Endothelial cell of umbilical vein (primary cell): ENCODE data around the gene MORC1. TPM values are rescaled to one million over a fixed set of nuclear protein-coding genes. Genes with fewer than 3 reads are reported as not detected.

Experiments used
- BruUV-seq: library from RNA; stranded (reverse); fragments of 400-500 nt; replicated peaks from 2 replicates; lab custom pipeline; 2021; lab: Mats Ljungman, UMichigan
- CTCF ChIA-PET: fragments of 300-600, 350-600 bp; sonication (Branson Sonifier 250); formaldehyde crosslinking; loops from one replicate; lab custom pipeline; 2021; ENCODE audit warnings: antibody characterized with exemption, inconsistent platforms; lab: Charles Lee
- POLR2A ChIA-PET: fragments of 300-600, 350-600 bp; sonication (Branson Sonifier 250); formaldehyde crosslinking; loops from one replicate; lab custom pipeline; 2021; ENCODE audit warnings: antibody characterized with exemption, inconsistent platforms; lab: Charles Lee
- DNase-seq: peaks from one replicate; pipeline ENCODE4 v3.0.0-alpha.2; 2011; ENCODE audit warnings: low read depth, low spot score
- FAIRE-seq: peaks from 2 replicates; lab custom pipeline; 2011; peaks lifted over from hg19 to GRCh38; lab: Jason Lieb, UNC
- H2AFZ ChIP-seq: 2 replicates; pipeline ENCODE4 v1.6.0; 2012; ENCODE audit warnings: low read depth, low read length, control low read depth, inconsistent platforms
- H3K27ac ChIP-seq: 2 replicates; pipeline ENCODE4 v1.5.1; 2011; ENCODE audit warnings: low read depth, mild to moderate bottlenecking, control low read depth, low read length, moderate library complexity; ENCODE audit not compliant: insufficient read depth
- H3K27me3 ChIP-seq, 2 experiments: 2 replicates each; pipeline versions ENCODE4 v1.6.0 to v1.6.1; 2011; ENCODE audit warnings: low read length in 2 of 2, mixed read lengths in 1 of 2; ENCODE audit not compliant: control insufficient read depth in 2 of 2, insufficient read depth in 2 of 2
- H3K36me3 ChIP-seq, 2 experiments: 2 replicates in 1 of 2; 3 replicates in 1 of 2; pipeline ENCODE4 v1.5.1; 2011; ENCODE audit warnings: low read length in 2 of 2, mild to moderate bottlenecking in 1 of 2, moderate library complexity in 1 of 2; ENCODE audit not compliant: control insufficient read depth in 2 of 2, insufficient read depth in 2 of 2; ENCODE audit errors: extremely low read depth in 1 of 2
- H3K4me1 ChIP-seq: 3 replicates; pipeline ENCODE4 v1.5.1; 2011; ENCODE audit warnings: mild to moderate bottlenecking, low read length; ENCODE audit not compliant: control insufficient read depth, insufficient read depth; ENCODE audit errors: extremely low read depth
- H3K4me2 ChIP-seq: 2 replicates; pipeline ENCODE4 v1.6.1; 2011; ENCODE audit warnings: low read length, control low read depth, mixed read lengths; ENCODE audit not compliant: insufficient read depth
- H3K4me3 ChIP-seq, 3 experiments: fragments of 200-600 bp in 1 of 3; sonication (generic), shearing (Covaris generic) in 1 of 3; replicated peaks in 1 of 3; 2 replicates each; pipeline ENCODE4 v1.5.1; 2011 to 2016; ENCODE audit warnings: control low read depth in 3 of 3, low read length in 3 of 3, mild to moderate bottlenecking in 2 of 3, inconsistent platforms in 1 of 3, low read depth in 1 of 3, moderate library complexity in 1 of 3; ENCODE audit not compliant: insufficient read depth in 1 of 3
- H3K79me2 ChIP-seq: 2 replicates; pipeline ENCODE4 v1.6.0; 2012; ENCODE audit warnings: low read length, inconsistent platforms; ENCODE audit not compliant: control insufficient read depth, insufficient read depth
- H3K9ac ChIP-seq: replicated peaks from 2 replicates; pipeline ENCODE3; 2011; ENCODE audit warnings: low read length, control low read depth; ENCODE audit not compliant: insufficient read depth; ENCODE audit errors: extremely low read depth
- H3K9me1 ChIP-seq: replicated peaks from 3 replicates; pipeline ENCODE4 v1.6.0; 2011; ENCODE audit warnings: mild to moderate bottlenecking, low read length; ENCODE audit not compliant: control insufficient read depth, insufficient read depth; ENCODE audit errors: extremely low read depth
- H3K9me3 ChIP-seq: replicated peaks from 2 replicates; pipeline ENCODE4 v1.5.1; 2012; ENCODE audit warnings: low read length, inconsistent platforms; ENCODE audit not compliant: control insufficient read depth, insufficient read depth
- H4K20me1 ChIP-seq: replicated peaks from 2 replicates; pipeline ENCODE3; 2011; ENCODE audit warnings: mild to moderate bottlenecking, low read length; ENCODE audit not compliant: control insufficient read depth, insufficient read depth; ENCODE audit errors: extremely low read depth
- CTCF ChIP-seq, 2 donors: IDR thresholded peaks; 1 replicate in 1 of 2; 2 replicates in 1 of 2; pipeline ENCODE4 v1.5.1; 2011; ENCODE audit warnings: low read length in 2 of 2, mild to moderate bottlenecking in 2 of 2, moderate library complexity in 2 of 2, control low read depth in 1 of 2, inconsistent platforms in 1 of 2, low read depth in 1 of 2; ENCODE audit not compliant: insufficient read depth in 1 of 2; ENCODE audit errors: extremely low read depth in 1 of 2
- EZH2 ChIP-seq: IDR thresholded peaks from 2 replicates; pipeline ENCODE4 v1.6.1; 2012; ENCODE audit warnings: borderline replicate concordance, low read depth, mild to moderate bottlenecking, moderate library complexity, low read length, inconsistent platforms; ENCODE audit not compliant: severe bottlenecking
- FOS ChIP-seq: IDR thresholded peaks from 2 replicates; pipeline ENCODE4 v1.6.1; 2011; ENCODE audit warnings: mild to moderate bottlenecking, low read length, moderate library complexity, borderline replicate concordance; ENCODE audit not compliant: insufficient read depth
- GATA2 ChIP-seq: IDR thresholded peaks from 2 replicates; pipeline ENCODE4 v1.7.0; 2011; ENCODE audit warnings: low read depth, mild to moderate bottlenecking, moderate library complexity, mixed read lengths, low read length; ENCODE audit not compliant: insufficient read length, insufficient read depth
- JUN ChIP-seq: IDR thresholded peaks from 2 replicates; pipeline ENCODE4 v1.6.1; 2011; ENCODE audit warnings: borderline replicate concordance, low read depth; ENCODE audit not compliant: insufficient read length, insufficient read depth
- MAX ChIP-seq: IDR thresholded peaks from 2 replicates; pipeline ENCODE4 v1.6.1; 2011; ENCODE audit not compliant: insufficient read depth, insufficient read length
- MYC ChIP-seq: IDR thresholded peaks from one replicate; pipeline ENCODE4 v1.6.1; 2011; ENCODE audit warnings: mild to moderate bottlenecking, low read depth, low read length
- POLR2A ChIP-seq: IDR thresholded peaks from 2 replicates; pipeline ENCODE4 v1.6.1; 2012; ENCODE audit warnings: low read depth, mild to moderate bottlenecking, control low read depth, low read length
- POLR2AphosphoS5 ChIP-seq: IDR thresholded peaks from 2 replicates; pipeline ENCODE4 v1.6.1; 2012; ENCODE audit warnings: low read depth, mild to moderate bottlenecking, control low read depth, low read length, moderate library complexity; ENCODE audit not compliant: insufficient read depth
- dilution Hi-C: fragments of 300-500 bp; cut with MboI; formaldehyde crosslinking; loops from one replicate; pipeline ENCODE4 v1.15.0; 2019; ENCODE audit warnings: low sequenced_read_pairs; ENCODE audit not compliant: extremely low pct_ligation_motif_present
- intact Hi-C: fragments of 100-400 bp; cut with micrococcal nuclease; formaldehyde crosslinking; loops from one replicate; pipeline ENCODE4 v1.10.0; 2022
- polyA plus RNA-seq, 4 experiments: library from polyadenylated mRNA; depleted of rRNA in 3 of 4; stranded (reverse) in 3 of 4; unstranded in 1 of 4; fragments of >200 nt; gene quantifications; 2 replicates each; pipeline versions ENCODE4 v1.2.1 to v1.2.3, GENCODE V29; 2011 to 2012; ENCODE audit warnings: missing spikeins in 1 of 4
- total RNA-seq: library from RNA; stranded (reverse); gene quantifications from 2 replicates; pipeline ENCODE4 v1.2.3, GENCODE V29; 2021

MORC1 gene
- total and polyA plus RNA-seq, 2 donors (not counting 3 experiments of a cell fraction or from before 2014, with no cell fraction given), result not detected

GRCh38 chr3:109149078-109149477 lies 31.1 kb upstream of the MORC1 start:
- Histone ChIP-seq H3K4me1 (no peaks in the 10 kb centered on the region), H3K9me3 (no peaks in the 10 kb centered on the region), H3K27ac (no peak overlapping the region), H4K20me1 (no peaks in the 10 kb centered on the region), H3K9me1 (no peaks in the 10 kb centered on the region), H3K36me3 (no peaks in the 10 kb centered on the region), H2AFZ (no peak overlapping the region), H3K27me3 (no peaks in the 10 kb centered on the region), H3K9ac (no peak overlapping the region), H3K4me3 (no peak overlapping the region), H3K4me2 (no peak overlapping the region), H3K79me2 (no peaks in the 10 kb centered on the region)
- DNase-seq, result no peak
- ChIA-PET POLR2A (no interaction called here), CTCF (no interaction called here)
- FAIRE-seq, result no peak
- intact Hi-C loops (no loop called here), dilution Hi-C loops (no loop called here)
- no peak for TF ChIP-seq FOS
- no TSS peak for BruUV-seq

- no TSS peak for BruUV-seq
- no peaks in the 10 kb centered on the region for H3K36me3 ChIP-seq
- POLR2A ChIA-PET, result no interaction called here
- FAIRE-seq (no peak), DNase-seq (no peak)
- CTCF ChIA-PET, result no interaction called here
- intact Hi-C loops (no loop called here), dilution Hi-C loops (no loop called here)
- TF ChIP-seq FOS, result no peak
- no peak for TF ChIP-seq CTCF (IDR thresholded peaks at IDR 0.05; ENCODE audit: extremely low read depth in 1 of 2, insufficient read depth in 1 of 2, low read depth in 1 of 2, low read length in 2 of 2)
- no peak for TF ChIP-seq POLR2A
- TF ChIP-seq EZH2, result no peak
- no peak for TF ChIP-seq POLR2AphosphoS5
- TF ChIP-seq MAX, result no peak
- no peak for TF ChIP-seq JUN
- TF ChIP-seq GATA2, result no peak
- TF ChIP-seq MYC, result no peak
- H4K20me1 ChIP-seq, result no peaks in the 10 kb centered on the region
- no peak overlapping the region for H3K4me3 ChIP-seq
- no peaks in the 10 kb centered on the region for H3K9me3 ChIP-seq
- H3K79me2 ChIP-seq, result no peaks in the 10 kb centered on the region
- H3K9me1 ChIP-seq, result no peaks in the 10 kb centered on the region
- no peak overlapping the region for H3K9ac ChIP-seq
- no peaks in the 10 kb centered on the region for H3K4me1 ChIP-seq
- H3K27ac ChIP-seq, result no peak overlapping the region
- H2AFZ ChIP-seq, result no peak overlapping the region
- H3K4me2 ChIP-seq, result no peak overlapping the region
- no peaks in the 10 kb centered on the region for H3K27me3 ChIP-seq
Observed at GRCh38 chr3:109143646-109144045, 25.7 kb upstream of the MORC1 start.
